ENCODE data around the gene TTF1. TPM values are rescaled to one million over a fixed set of nuclear protein-coding genes. Genes with fewer than 3 reads are reported as not detected.

TTF1 gene
- total and polyA plus RNA-seq, 10 of the 15 experiments (the other 5 are each of a cell fraction or from before 2014, with no cell fraction given): 11.3 to 25.5 (median 16.0) TPM

DNA sequence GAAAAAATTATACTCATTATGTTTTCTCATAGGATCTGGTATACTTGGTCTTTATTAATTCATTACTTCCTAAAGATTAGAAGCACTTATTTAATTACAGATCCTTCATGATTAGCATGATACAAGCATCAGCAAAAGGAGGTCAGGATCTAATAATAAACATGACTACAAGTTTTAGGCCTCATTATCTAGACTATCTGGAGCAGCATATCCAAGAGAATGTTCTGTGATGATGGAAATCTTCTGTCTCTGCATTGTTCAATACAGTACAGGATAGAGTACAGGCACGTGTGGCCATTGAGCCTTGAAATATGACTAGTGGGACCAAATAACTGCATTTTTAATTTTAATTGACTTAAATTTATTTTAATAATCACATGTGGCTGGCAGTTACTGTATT, 73.1 kb downstream of the TTF1 start:
- WGBS (ENCODE audit: insufficient coverage, insufficient replicate concordance, low lambda C conversion rate, missing lambda C conversion rate): 96% methylated on average over 1 of the region's 1 CpG
- intact Hi-C loops (cut with micrococcal nuclease; ENCODE audit: unreplicated experiment): no loop called here

DNA sequence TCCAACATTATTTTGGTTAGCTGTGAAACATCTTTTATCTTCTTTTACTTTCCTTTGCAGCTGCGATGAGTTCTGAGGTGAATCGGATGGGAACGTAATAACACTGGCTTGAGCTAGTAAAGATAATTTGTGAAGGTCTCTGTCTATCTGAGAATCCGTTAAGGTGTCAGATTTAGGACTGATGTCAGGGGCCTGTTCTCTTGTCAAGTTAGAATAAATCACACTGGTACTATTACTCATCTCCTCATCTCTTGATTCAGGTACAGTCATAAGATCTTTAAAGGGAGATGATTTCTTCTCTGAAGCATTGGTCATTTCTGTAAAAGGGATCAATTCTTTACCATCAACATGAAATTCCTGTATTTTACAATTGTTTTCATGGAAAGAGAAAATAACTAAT, 78.1 kb downstream of the TTF1 start:
- intact Hi-C loops (cut with micrococcal nuclease; ENCODE audit: unreplicated experiment): no loop called here
- no peaks in the 10 kb centered on the region; the same call in none of the 2 replicates for H3K79me2 ChIP-seq (ENCODE audit: control insufficient read depth, insufficient read depth, low read length)
- POLR2A ChIA-PET: no interaction called here

More for the DNA sequence above, 73.1 kb downstream of the TTF1 start:
- BruUV-seq (replicated peaks): no TSS peak
- H3K27ac ChIP-seq (ENCODE audit: control insufficient read depth, insufficient read depth): no peak overlapping the region
- no peak overlapping the region for H2AFZ ChIP-seq (ENCODE audit: control insufficient read depth, low read depth, low read length)
- no peaks in the 10 kb centered on the region for H4K20me1 ChIP-seq (ENCODE audit: control insufficient read depth, insufficient read depth)
- FAIRE-seq (no peak), ATAC-seq (no peak), DNase-seq (ENCODE audit: low read depth, low spot score) (no peak)
- H3K4me1 ChIP-seq (ENCODE audit: control insufficient read depth, insufficient read depth, low read length): no peaks in the 10 kb centered on the region
- ChIA-PET POLR2A (no interaction called here), SMC1A (ENCODE audit: uncharacterized antibody, unreplicated experiment) (no interaction called here), CTCF (no interaction called here), RAD21 (ENCODE audit: unreplicated experiment) (no interaction called here)
- peaks cover 8 to 50% of the 10 kb centered on the region in 2 experiments for H3K36me3 ChIP-seq (ENCODE audit: control insufficient read depth in 2 of 2, insufficient read depth in 2 of 2, low read length in 1 of 2)
- H3K9ac ChIP-seq (ENCODE audit: control insufficient read depth, insufficient read depth, low read length): no peak overlapping the region
- H3K4me3 ChIP-seq: no peak overlapping the region
- no peaks in the 10 kb centered on the region for H3K79me2 ChIP-seq (ENCODE audit: control insufficient read depth, insufficient read depth, low read length)
- H3K4me2 ChIP-seq (ENCODE audit: control insufficient read depth, insufficient read depth): no peak overlapping the region
- TF ChIP-seq HDAC2 (IDR thresholded peaks at IDR 0.05) (no peak), CHD2 (IDR thresholded peaks at IDR 0.05; ENCODE audit: borderline replicate concordance, low read depth, low read length) (no peak), IKZF1 (conservative IDR thresholded peaks at IDR 0.05) (no peak)
- no peaks in the 10 kb centered on the region; the same call in 2 of the 3 replicates for H3K9me3 ChIP-seq (replicated peaks; ENCODE audit: control insufficient read depth, insufficient read depth, low read length)
- in situ Hi-C loops (cut with MboI): no loop called here
- no peaks in the 10 kb centered on the region for H3K27me3 ChIP-seq (replicated peaks in 1 of 2; ENCODE audit: control insufficient read depth in 2 of 2, insufficient read depth in 2 of 2, low read length in 1 of 2)

More for the DNA sequence above, 78.1 kb downstream of the TTF1 start:
- RAD21 ChIA-PET (ENCODE audit: unreplicated experiment): no interaction called here
- no peaks in the 10 kb centered on the region; the same call in 2 of the 3 replicates for H3K9me3 ChIP-seq (replicated peaks; ENCODE audit: control insufficient read depth, insufficient read depth, low read length)
- ATAC-seq (no peak), FAIRE-seq (no peak), DNase-seq (ENCODE audit: low read depth, low spot score) (no peak)
- in situ Hi-C loops (cut with MboI): no loop called here
- CTCF ChIA-PET: interaction anchor here (1.4 to 1.6 kb wide), 2 partner anchors 23 to 24 kb away, joined by 3 read pairs; no protein-coding TSS in a partner anchor
- 98% methylated on average over 4 of the region's 4 CpGs for WGBS (ENCODE audit: insufficient coverage, insufficient replicate concordance, low lambda C conversion rate, missing lambda C conversion rate)
- H4K20me1 ChIP-seq (ENCODE audit: control insufficient read depth, insufficient read depth): no peaks in the 10 kb centered on the region
- no peaks in the 10 kb centered on the region for H3K27me3 ChIP-seq (replicated peaks in 1 of 2; ENCODE audit: control insufficient read depth in 2 of 2, insufficient read depth in 2 of 2, low read length in 1 of 2)
- peaks cover 9 to 61% of the 10 kb centered on the region in 2 experiments for H3K36me3 ChIP-seq (ENCODE audit: control insufficient read depth in 2 of 2, insufficient read depth in 2 of 2, low read length in 1 of 2)
- SMC1A ChIA-PET (ENCODE audit: uncharacterized antibody, unreplicated experiment): no interaction called here
- BruUV-seq (replicated peaks): no TSS peak
- no peak overlapping the region for H3K27ac ChIP-seq (ENCODE audit: control insufficient read depth, insufficient read depth)
- no peak overlapping the region for H3K4me3 ChIP-seq
- H3K9ac ChIP-seq (ENCODE audit: control insufficient read depth, insufficient read depth, low read length): no peak overlapping the region
- no peak overlapping the region for H2AFZ ChIP-seq (ENCODE audit: control insufficient read depth, low read depth, low read length)
- no peak overlapping the region for H3K4me2 ChIP-seq (ENCODE audit: control insufficient read depth, insufficient read depth)
- no peak for TF ChIP-seq BCL11A (IDR thresholded peaks at IDR 0.05; ENCODE audit: low read depth, low read length)
- TF ChIP-seq NFIC (IDR thresholded peaks at IDR 0.05; ENCODE audit: low read depth, low read length): no peak
- TF ChIP-seq RUNX3 (IDR thresholded peaks at IDR 0.05; ENCODE audit: low read length): no peak
- no peak for TF ChIP-seq MXI1 (IDR thresholded peaks at IDR 0.05; ENCODE audit: low read depth, low read length)
- no peaks in the 10 kb centered on the region for H3K4me1 ChIP-seq (ENCODE audit: control insufficient read depth, insufficient read depth, low read length)

Measured in GM12878 (cell line).